Measurements from ENCODE around the gene POLG.
"Not testable (repeated sequence)": the region's sequence is repeated elsewhere in the genome, so short reads cannot be mapped to it uniquely, and the experiment has no call there.

DNA sequence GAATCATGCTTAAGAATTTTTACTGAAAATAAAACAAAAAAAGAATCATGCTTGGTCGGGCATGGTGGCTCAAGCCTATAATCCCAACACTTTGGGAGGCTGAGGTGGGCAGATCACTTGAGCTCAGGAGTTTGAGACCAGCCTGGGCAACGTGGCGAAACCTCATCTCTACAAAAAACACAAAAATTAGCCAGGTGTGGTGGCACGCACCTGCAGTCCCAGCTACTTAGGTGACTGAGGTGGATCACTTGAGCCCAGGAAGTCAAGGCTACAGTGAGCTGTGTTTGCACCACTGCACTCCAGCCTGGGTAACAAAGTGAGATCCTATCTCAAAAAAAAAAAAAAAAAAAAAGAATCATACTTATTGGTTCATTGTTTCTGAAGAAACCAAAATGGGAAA lies 57.3 kb downstream of the POLG start:
- TF ChIP-seq, protein P1, sequence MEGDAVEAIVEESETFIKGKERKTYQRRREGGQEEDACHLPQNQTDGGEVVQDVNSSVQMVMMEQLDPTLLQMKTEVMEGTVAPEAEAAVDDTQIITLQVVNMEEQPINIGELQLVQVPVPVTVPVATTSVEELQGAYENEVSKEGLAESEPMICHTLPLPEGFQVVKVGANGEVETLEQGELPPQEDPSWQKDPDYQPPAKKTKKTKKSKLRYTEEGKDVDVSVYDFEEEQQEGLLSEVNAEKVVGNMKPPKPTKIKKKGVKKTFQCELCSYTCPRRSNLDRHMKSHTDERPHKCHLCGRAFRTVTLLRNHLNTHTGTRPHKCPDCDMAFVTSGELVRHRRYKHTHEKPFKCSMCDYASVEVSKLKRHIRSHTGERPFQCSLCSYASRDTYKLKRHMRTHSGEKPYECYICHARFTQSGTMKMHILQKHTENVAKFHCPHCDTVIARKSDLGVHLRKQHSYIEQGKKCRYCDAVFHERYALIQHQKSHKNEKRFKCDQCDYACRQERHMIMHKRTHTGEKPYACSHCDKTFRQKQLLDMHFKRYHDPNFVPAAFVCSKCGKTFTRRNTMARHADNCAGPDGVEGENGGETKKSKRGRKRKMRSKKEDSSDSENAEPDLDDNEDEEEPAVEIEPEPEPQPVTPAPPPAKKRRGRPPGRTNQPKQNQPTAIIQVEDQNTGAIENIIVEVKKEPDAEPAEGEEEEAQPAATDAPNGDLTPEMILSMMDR (IDR thresholded peaks at IDR 0.05) = not testable (repeated sequence)
- not testable (repeated sequence) for TF ChIP-seq POLR2A (IDR thresholded peaks at IDR 0.05)
